ACHN (cell line): Measurements from ENCODE around the gene PTBP3.
"Not testable (repeated sequence)": the region's sequence is repeated elsewhere in the genome, so short reads cannot be mapped to it uniquely, and the experiment has no call there.

Source experiments
- DNase-seq: peaks from one replicate; pipeline ENCODE4 v3.0.0-alpha.2; 2015
- in situ Hi-C: cut with HindIII; loops from 2 replicates; pipeline ENCODE4 v1.10.0; 2017; ENCODE audit warnings: low sequenced_read_pairs, low pct_ligation_motif_present, low pct_unique_long_range_greater_than_20kb

Gene PTBP3

GRCh38 chr9:112332977-112333638, at the start of gene PTBP3:
TSS of gene PTBP3 (minus strand) at chr9:112333619. CDS start at chr9:112297865, 35,754 bp downstream.
- DNase-seq: peak; percentile 78
- in situ Hi-C loops: no loop called here

GRCh38 chr9:112382501-112383364, 49.3 kb upstream of the PTBP3 start:
- in situ Hi-C loops: no loop called here
- no peak for DNase-seq

- no peak for DNase-seq
- in situ Hi-C loops: no loop called here
Observed at GRCh38 chr9:112382066-112382465, 48.6 kb upstream of the PTBP3 start.

GRCh38 chr9:112380825-112381221, 47.4 kb upstream of the PTBP3 start:
- in situ Hi-C loops: no loop called here
- peak; percentile 17 for DNase-seq

- peak; percentile 34 for DNase-seq
- in situ Hi-C loops: no loop called here
Observed at GRCh38 chr9:112380102-112380824, 46.8 kb upstream of the PTBP3 start, which contains the start of gene HSDL2. TSS of gene HSDL2 (plus strand) at chr9:112380108. CDS start at chr9:112380164, 56 bp downstream.

GRCh38 chr9:112379177-112380101, 46.0 kb upstream of the PTBP3 start:
- in situ Hi-C loops: no loop called here
- DNase-seq: peak; percentile 95

- in situ Hi-C loops: no loop called here
- DNase-seq: peak; percentile 12
Observed at GRCh38 chr9:112378328-112379176, 45.1 kb upstream of the PTBP3 start.

- in situ Hi-C loops: no loop called here
Observed at GRCh38 chr9:112377684-112378327, 44.4 kb upstream of the PTBP3 start.

GRCh38 chr9:112377087-112377486, 43.7 kb upstream of the PTBP3 start:
- in situ Hi-C loops: no loop called here
- DNase-seq: no peak

More at GRCh38 chr9:112377684-112378327, 44.4 kb upstream of the PTBP3 start:
- no peak for DNase-seq

- in situ Hi-C loops: no loop called here
- DNase-seq: no peak
Observed at GRCh38 chr9:112375361-112375760, 41.9 kb upstream of the PTBP3 start.

GRCh38 chr9:112374232-112374631, 40.8 kb upstream of the PTBP3 start:
- DNase-seq, in situ Hi-C loops: not testable (repeated sequence)

GRCh38 chr9:112373666-112374065, 40.2 kb upstream of the PTBP3 start:
- in situ Hi-C loops, DNase-seq: not testable (repeated sequence)

- DNase-seq: no peak
- in situ Hi-C loops: no loop called here
Observed at GRCh38 chr9:112371060-112371459, 37.6 kb upstream of the PTBP3 start.

GRCh38 chr9:112369817-112370216, 36.4 kb upstream of the PTBP3 start:
- no peak for DNase-seq
- in situ Hi-C loops: no loop called here

GRCh38 chr9:112367465-112367864, 34.0 kb upstream of the PTBP3 start:
- in situ Hi-C loops: no loop called here

GRCh38 chr9:112366591-112366990, 33.2 kb upstream of the PTBP3 start:
- DNase-seq: no peak
- in situ Hi-C loops: no loop called here

More at GRCh38 chr9:112367465-112367864, 34.0 kb upstream of the PTBP3 start:
- no peak for DNase-seq

GRCh38 chr9:112365257-112365656, 31.8 kb upstream of the PTBP3 start:
- in situ Hi-C loops, DNase-seq: not testable (repeated sequence)
